GM04504 (cell line): ENCODE data around the gene SGCA.

Experiments used
- DNase-seq: peaks from one replicate; pipeline ENCODE4 v3.0.0-alpha.2; 2012; ENCODE audit warnings: low read depth

SGCA gene

GRCh38 chr17:50194934-50195865 is 29.4 kb downstream of the SGCA start:
- DNase-seq, result no peak

- no peak for DNase-seq
These were observed 30.2 kb downstream of the SGCA start for GRCh38 chr17:50196036-50196435.

DNA sequence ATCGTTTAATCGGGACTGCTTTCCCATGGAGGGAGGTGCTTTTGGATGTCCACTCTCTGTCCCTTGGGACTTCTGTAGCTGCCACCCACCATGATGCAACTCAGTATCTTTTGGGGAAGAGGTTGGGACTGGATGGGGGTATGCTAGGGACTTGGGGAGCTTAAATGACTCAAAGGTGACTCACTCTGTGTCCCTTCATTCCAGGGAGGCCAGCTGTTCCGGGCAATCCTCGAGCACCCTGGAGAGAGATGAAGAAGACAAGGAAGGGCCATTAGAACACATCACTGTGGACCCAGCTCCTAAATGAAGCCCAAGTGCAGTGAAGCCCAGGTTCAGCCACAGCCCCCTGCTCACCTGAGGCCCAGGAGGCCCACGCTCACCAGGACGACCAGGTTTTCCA is 31.0 kb downstream of the SGCA start:
- DNase-seq, result peak; percentile 68

GRCh38 chr17:50198026-50198669 is 32.3 kb downstream of the SGCA start:
- no peak for DNase-seq

GRCh38 chr17:50199211-50199802 is 33.5 kb downstream of the SGCA start:
- no peak for DNase-seq

- peak; percentile 77 for DNase-seq
These were observed 34.1 kb downstream of the SGCA start for GRCh38 chr17:50199803-50200456.

- peak; percentile 63 for DNase-seq
These were observed 34.9 kb downstream of the SGCA start for GRCh38 chr17:50200457-50201275.

DNA sequence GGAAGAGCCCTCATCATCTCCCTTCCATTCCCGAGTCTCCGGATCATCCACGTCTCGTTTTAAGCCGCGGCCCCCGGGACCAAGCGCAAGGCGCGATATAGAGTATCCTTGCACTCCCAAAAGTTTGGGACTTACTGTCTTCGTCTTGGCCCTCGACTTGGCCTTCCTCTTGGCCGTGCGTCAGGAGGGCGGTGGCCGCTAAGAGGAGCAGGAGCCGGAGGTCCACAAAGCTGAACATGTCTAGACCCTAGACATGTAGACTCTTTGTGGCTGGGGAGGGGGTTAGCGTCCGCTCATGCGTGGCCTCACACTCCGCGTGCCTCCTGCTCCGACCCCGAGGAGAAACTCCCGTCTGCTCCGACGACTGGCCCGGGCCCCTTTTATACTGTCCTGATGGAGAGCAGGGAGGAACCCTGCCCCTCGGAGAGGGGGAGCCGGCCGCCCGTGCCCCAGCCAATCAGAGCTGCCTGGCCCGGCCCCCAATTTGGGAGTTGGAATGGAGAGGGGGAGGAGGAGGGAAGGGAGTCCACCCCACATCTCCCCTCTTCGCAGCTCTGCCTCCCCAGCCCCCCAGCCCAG is 35.6 kb downstream of the SGCA start, which contains the start of gene COL1A1:
Gene COL1A1, minus strand, starts transcription at position 356 of the 579 bp plus-strand sequence. Its CDS starts 118 bp downstream, at position 238.
- DNase-seq, result peak; percentile 93

DNA sequence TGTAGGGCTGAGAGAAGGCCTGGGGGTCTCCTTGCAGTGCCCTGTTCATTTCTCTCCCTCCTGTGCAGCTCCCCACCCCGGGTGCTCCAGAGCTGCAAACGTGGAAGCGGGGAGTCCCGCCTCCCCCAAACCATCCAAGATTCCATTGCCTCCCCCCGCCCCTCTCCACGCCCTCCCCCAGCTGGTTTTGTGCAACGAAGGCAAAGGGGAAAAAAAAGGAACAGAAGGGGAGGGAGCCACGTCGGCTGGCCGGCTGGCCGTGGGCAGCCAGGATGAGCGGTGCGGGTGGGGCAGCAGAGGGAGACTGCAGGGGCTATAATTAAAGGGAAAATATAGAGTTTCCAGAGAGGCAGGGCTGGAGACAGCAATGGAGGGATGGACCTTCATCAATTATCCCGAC is 37.3 kb downstream of the SGCA start:
- peak; percentile 83 for DNase-seq

DNA sequence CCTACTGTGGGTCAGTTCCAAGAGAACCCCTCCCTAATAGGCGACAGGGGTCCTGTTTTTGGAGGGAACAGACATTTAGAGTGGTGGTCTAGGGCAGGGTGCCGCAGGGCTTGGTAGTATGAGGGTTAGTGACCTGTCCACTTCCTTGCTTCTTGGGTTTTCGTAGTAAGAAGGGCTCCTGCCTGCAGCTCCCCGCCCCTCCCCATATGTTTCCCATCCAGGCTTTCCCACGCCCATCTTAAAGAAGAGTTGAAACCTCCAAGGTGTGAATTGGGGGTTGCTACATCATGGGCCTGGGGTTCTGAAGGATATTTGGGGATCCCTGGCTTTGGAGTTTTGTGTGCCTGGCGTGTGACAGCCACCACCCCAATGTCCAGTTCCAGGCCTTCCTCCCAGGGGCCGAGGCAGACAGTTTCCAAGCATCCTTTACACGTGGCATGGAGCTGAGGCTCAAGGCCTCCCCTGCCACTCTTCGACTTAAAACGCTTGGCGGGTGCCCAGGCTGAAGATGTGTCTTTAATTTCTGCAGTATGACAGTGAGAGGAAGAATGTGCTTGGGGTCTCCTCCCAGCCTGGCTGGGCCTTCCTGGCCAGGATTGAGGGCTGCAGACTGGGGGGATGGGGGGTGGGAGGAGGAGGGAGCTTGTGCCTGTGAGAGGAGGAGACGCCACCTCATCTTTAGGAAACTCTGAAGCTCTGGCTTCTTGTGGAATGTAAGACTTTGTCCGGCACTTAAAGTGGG is 38.0 kb downstream of the SGCA start:
- DNase-seq, result peak; percentile 99

GRCh38 chr17:50204431-50204830 is 38.6 kb downstream of the SGCA start:
- no peak for DNase-seq

- DNase-seq, result no peak
These were observed 39.5 kb downstream of the SGCA start for GRCh38 chr17:50205111-50205962.

DNA sequence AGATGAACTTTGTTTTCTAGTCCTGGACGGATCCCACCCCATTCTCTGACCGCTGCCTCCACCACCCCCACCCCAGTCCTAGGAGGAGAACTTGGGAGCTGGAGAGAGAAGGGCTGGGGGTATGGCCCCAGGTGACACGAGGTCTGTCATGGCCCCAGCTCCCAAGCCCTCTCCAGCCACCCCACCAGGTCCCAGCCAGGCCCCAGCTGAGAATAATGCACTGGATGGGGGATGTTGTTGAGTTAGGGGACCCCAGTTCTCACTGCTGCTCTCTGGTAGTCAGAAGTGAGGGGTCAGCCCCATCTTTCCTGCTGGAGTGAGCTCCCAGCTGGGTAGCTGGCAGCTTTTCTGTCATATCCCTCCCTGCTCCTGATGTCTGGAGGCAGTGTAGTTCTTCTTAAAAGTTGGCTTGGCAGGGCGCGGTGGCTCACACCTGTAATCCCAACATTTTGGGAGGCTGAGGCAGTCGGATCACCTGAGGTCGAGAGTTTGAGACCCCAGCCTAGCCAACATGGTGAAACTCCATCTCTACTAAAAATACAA is 40.2 kb downstream of the SGCA start:
- DNase-seq, result no peak

DNA sequence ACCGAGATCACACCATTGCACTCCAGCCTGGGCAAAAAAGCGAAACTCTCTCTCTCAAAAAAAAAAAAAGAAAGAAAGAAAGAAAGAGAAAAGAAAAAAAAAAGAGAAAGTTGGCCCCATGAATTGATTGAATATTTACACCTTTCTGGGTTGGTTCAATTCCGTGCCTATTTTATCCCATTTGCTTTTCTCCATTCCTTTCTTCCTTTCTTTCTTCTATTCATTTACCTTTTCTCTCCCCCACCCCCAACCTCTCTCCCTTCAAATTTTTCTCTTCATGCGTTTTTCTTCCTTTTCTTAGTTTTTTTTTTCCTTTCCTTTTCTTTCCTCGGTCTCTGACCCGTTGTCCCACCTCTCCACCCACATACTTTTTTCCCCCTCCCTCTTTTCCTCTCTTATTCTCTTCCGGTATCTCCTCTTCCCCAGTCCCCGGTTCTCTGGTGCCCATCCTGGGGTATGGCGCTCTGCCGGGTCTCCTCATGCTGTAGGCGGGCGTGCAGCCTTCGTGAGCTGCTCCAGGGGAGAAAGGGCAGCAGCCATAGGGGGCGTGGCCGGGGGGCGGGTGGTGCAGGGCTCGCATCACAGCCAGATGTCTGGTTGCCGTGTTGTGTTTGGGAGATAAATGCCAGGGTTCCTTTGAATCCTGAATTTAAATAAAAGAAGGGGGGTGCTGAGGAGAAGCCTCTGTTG is 40.9 kb downstream of the SGCA start:
- DNase-seq, result no peak

DNA sequence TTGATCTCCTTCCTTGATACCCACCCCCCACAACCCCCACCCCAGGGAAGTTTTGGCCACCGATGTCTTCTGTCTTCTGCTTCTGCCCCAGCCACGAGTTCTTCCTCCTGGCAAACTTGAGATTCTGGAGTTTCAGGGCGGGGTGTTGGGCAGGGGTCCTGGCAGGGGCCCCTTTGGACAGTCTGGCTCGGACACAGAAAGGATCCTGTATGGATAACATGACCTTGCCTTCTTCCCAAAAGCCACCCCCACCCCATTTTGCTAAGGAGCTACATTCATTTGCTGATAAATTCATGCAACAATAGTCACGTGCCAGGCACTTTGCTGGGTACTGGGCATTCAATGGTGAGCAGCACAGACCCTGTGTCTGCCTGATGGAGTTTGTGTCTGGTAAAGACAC is 41.5 kb downstream of the SGCA start:
- DNase-seq, result no peak

DNA sequence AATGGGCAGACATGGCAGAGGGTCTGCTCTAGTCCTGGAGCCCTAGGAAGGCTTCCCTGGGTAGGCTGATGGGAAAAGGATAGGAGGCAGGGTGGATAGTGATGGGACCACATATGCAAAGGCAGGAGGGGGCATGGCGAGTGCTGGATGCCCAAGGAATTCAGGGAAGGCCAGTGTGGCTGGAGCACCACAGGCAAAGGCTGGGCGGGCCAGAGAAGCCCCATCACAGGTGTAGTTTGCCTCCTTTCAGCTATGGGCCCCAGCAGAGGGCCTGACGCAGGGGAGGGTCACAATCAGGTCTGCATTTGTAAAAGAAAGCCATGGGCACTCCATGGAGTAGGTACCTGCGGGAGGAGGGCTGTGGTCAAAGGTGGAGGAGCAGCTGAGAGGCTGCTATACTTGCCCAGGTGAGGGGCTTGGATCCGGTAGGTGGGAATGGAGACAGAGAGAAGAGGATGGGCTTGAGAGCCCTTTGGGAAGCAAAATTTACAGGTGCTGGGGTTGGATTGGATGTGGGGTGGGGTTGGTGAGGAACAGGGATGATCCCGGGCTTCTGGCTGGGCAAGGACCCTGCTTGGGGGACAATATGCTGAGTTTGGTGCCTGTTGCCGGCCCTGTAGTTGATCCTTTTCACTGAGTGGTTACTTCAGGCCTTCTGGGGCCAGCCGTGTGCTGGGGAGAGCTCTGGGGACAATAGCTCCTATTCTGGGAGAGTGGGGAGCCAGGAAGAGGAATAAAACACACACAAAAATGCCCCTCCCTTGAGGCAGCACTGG is 42.2 kb downstream of the SGCA start:
- no peak for DNase-seq

DNA sequence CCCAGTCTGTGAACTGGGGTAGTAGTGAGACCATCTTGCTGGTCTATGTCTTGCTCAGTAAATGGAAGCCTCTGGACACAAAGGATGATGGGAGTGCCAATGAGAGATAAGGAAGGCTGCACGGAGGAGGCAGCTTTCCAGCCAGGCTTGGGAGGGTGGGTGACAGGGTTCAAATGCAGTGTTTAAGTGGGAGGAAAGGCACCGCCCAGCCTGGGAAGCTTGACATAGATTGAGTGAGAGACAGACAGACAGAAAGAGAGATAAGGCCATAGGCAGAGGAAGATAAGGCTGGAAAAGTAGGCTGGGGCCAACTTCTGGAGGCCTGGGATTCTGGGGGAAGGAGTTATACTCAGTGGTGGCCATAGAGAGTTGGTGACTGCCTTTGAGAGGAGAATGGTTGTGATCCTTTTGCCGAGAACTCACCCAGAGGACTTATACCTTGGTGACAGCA is 42.8 kb downstream of the SGCA start:
- DNase-seq, result no peak

DNA sequence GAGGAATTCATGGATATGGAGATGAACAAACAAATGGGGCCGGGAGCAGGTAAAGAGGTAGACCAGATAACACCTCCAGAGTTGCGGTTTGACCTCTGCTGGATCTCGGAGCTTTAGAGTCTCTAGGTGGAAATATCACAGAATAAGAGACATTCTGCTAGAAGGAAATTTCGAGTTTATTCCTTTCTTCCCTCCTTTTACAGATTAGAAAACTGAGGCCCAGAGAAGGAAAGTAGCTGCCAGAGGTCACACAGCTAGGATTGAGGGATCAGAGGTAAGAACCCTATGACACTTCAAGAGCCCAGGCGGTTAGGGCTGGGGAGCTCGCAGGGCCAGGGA is 43.3 kb downstream of the SGCA start:
- DNase-seq, result no peak
